Muscle layer of colon (tissue), 2 donors: Measurements from ENCODE around the gene ZNF697.

ENCODE experiments used
- H3K27ac ChIP-seq: one replicate; pipeline ENCODE4 v1.7.0; 2013; ENCODE audit warnings: low read depth, mild to moderate bottlenecking, low read length, moderate library complexity
- H3K27me3 ChIP-seq, 2 donors: one replicate each; pipeline ENCODE4 v1.7.0; 2013; ENCODE audit warnings: low read length in 2 of 2, mild to moderate bottlenecking in 2 of 2; ENCODE audit not compliant: insufficient read depth in 2 of 2, control insufficient read depth in 1 of 2
- H3K36me3 ChIP-seq: one replicate; pipeline ENCODE4 v1.7.0; 2013; ENCODE audit warnings: mild to moderate bottlenecking, low read length; ENCODE audit not compliant: insufficient read depth
- H3K4me1 ChIP-seq: one replicate; pipeline ENCODE4 v1.7.0; 2013; ENCODE audit warnings: mild to moderate bottlenecking, low read length; ENCODE audit not compliant: insufficient read depth
- H3K4me3 ChIP-seq, 2 donors: one replicate each; pipeline ENCODE4 v1.7.0; 2013; ENCODE audit warnings: low read length in 2 of 2, low read depth in 1 of 2, mild to moderate bottlenecking in 1 of 2, moderate library complexity in 1 of 2
- H3K9ac ChIP-seq: one replicate; pipeline ENCODE4 v1.7.0; 2013; ENCODE audit warnings: low read length
- H3K9me3 ChIP-seq: one replicate; pipeline ENCODE4 v1.7.0; 2013; ENCODE audit warnings: mild to moderate bottlenecking, low read length
- donor health status: abdominal sarcoma.
- donor health status: Adenocarcinoma of cecum.

ZNF697 gene

DNA sequence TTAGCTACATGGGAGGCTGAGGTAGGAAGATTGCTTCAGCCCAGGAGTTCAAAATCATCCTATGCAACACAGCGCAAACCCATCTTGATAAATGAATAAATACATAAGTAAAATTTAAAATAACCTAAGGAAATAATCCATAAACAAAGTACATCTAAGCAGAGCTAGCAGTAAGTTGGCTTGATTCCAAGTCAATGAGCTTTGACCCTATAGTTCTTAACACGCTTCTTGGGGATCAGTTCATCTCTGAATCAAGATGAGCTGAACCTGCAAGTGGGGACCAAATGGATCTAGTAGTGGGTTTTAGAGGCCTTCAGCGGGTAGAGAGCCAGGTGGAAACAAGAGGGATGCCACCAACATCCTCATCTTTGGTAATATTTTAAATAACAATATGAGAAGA lies 32.1 kb upstream of the ZNF697 start:
- Histone ChIP-seq H3K36me3 (no peaks in the 10 kb centered on the region), H3K27me3 (no peaks in the 10 kb centered on the region), H3K9ac (no peak overlapping the region)

DNA sequence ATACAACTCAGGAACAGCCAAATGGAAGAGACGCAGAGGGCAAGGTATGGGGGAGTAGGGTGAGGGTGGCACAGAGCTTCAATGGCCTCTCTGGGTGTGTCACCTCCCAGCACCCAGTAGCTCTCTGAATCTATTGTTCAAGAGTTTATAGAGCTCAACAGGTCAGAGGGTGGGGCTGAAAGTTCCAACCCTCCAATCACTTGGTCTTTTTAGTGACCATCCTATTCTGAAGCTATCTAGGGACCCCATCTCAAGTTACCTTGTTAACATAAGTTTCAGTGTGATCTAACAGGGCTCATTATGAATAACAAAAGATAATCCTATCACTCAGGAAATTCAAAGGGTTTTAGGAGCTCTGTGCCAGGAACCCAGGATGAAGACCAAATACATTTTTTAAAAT lies 31.2 kb upstream of the ZNF697 start:
- no peak overlapping the region for H3K27ac ChIP-seq
- H3K9me3 ChIP-seq = no peaks in the 10 kb centered on the region
- no peaks in the 10 kb centered on the region for H3K4me1 ChIP-seq
- no peak overlapping the region for H3K4me3 ChIP-seq
- H3K9ac ChIP-seq = no peak overlapping the region
- no peaks in the 10 kb centered on the region for H3K36me3 ChIP-seq
- H3K27me3 ChIP-seq = no peaks in the 10 kb centered on the region

More for the DNA sequence above, 32.1 kb upstream of the ZNF697 start:
- no peaks in the 10 kb centered on the region for H3K9me3 ChIP-seq
- H3K27ac ChIP-seq = no peak overlapping the region
- no peaks in the 10 kb centered on the region for H3K4me1 ChIP-seq
- H3K4me3 ChIP-seq = no peak overlapping the region

DNA sequence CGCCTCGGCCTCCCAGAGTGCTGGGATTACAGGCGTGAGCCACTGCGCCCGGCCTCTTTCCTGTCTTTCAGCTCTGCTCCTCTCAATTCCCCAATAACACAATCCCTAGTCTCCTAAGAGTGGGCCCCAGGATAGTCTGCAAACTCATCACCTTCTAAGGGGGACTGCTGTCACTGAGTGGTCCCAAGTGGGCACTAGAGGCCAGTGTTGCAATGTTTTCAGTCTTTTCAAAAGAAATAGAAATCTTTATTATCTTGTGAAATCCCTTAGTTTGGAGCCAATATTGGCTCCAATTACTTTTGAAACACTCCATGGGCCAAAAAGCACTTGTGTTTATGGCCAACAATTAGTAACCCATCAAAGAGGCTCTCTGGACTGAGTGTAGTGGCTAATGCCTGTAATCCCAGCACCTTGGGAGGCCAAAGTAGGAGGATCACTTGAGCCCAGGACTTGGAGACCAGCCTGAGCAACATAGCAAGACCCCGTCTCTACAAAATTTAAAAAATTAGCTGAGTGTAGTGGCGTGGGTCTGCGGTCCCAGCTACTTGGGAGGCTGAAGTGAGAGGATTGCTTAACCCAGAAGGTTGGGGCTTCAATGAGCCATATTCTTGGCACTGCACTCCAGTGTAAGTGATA lies 28.6 kb upstream of the ZNF697 start:
- no peaks in the 10 kb centered on the region for H3K27me3 ChIP-seq
- no peak overlapping the region for H3K4me3 ChIP-seq
- H3K27ac ChIP-seq = no peak overlapping the region
- H3K4me1 ChIP-seq = no peaks in the 10 kb centered on the region
- H3K36me3 ChIP-seq = no peaks in the 10 kb centered on the region
- no peaks in the 10 kb centered on the region for H3K9me3 ChIP-seq
- H3K9ac ChIP-seq = no peak overlapping the region

DNA sequence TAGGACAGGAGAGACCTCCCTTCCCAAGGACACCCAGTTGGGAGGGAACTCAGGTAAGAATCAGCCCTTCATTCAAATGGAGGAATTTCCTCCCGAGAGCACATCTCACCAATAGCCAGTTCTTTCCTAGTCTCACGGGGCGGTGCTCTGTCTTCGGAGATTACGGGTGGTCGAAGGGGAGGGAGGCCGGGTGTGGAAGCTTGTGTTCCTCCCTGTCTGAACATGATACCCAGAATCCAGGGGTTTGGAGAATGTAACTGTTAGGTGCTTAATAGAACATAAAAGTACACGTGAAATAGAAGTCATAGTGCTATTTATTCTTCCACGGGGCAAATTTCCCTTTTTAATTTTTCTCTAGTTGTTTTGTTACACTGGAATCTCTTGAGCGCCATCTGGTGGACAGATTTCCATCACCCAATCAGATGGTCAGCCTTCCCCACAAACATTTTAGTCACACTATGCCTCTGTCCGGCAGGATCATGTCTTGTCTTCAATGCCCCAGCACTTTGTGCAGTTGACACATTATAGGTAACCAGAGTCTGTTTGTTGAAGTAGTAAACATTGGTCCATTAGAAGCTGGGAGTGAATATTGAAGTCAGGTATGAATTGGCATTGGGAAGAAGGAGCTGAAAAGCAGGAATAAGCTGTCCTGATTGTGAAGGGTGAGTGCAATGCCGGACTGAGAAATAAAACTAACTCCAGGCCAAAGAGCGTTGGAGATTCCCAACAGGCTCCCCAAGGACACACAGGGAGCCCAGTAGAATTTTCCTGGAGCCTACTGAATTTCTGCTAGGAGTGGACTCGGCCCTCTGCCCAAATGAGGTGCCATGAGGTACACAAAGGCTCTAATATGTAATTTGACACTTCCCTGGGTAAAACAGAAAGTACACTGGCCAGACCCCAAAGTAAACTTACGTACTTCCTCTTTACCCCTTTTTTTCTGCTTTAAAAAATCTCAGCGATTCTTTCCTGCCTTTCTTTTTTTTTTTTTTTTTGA lies 27.6 kb upstream of the ZNF697 start:
- Histone ChIP-seq H3K27me3 (no peaks in the 10 kb centered on the region), H3K9me3 (no peaks in the 10 kb centered on the region), H3K36me3 (no peaks in the 10 kb centered on the region), H3K4me3 (peak overlapping the region; percentile 16 to 62), H3K9ac (no peak overlapping the region), H3K4me1 (no peaks in the 10 kb centered on the region), H3K27ac (no peak overlapping the region)

DNA sequence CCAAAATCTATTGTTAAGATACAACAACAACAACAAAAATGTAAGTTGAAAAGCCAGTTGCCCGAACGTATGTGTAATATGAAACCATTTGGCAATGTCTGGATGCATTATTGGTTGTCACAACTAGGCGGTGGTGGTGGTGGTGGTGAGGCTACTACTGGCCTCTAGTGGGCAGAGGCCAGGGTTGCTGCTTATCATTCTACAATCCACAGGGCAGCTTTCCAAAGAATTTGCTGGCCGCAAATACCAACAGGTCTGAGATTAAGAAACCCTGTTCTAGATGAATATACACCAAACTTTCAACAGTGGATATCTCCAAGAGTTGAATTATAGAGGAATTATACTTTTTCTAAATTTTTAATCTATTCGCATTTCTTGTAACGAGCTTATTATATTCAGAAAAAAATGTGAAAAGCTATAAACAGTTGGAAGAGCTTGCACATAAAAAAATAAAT lies 26.8 kb upstream of the ZNF697 start:
- Histone ChIP-seq H3K27ac (no peak overlapping the region), H3K27me3 (no peaks in the 10 kb centered on the region), H3K4me1 (no peaks in the 10 kb centered on the region), H3K4me3 (peak overlapping the region in 1 of 2 donors; percentile 62), H3K9me3 (no peaks in the 10 kb centered on the region), H3K36me3 (no peaks in the 10 kb centered on the region), H3K9ac (no peak overlapping the region)

DNA sequence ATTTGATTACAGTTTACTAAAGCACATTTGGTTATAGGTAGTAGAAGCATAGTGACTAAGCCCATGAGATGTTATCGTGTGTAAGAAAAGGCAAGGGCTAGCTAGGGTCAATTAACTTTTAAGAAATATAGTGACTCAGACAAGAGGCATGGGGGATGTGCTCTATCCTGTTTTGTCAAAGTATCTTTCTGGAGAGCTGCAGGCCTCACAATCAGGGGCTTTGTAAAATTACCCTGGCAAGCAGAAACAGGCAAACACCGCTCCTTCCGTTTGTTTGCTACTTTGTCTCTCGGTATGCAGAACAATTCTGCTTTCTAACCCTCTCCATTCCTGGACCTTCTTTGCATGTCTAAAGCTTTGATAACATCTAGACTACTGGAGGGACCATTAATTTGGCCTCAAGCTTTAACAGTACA lies 26.1 kb upstream of the ZNF697 start:
- no peak overlapping the region for H3K4me3 ChIP-seq
- no peaks in the 10 kb centered on the region for H3K9me3 ChIP-seq
- no peaks in the 10 kb centered on the region for H3K27me3 ChIP-seq
- no peaks in the 10 kb centered on the region for H3K36me3 ChIP-seq
- no peak overlapping the region for H3K9ac ChIP-seq
- no peak overlapping the region for H3K27ac ChIP-seq
- H3K4me1 ChIP-seq = no peaks in the 10 kb centered on the region

DNA sequence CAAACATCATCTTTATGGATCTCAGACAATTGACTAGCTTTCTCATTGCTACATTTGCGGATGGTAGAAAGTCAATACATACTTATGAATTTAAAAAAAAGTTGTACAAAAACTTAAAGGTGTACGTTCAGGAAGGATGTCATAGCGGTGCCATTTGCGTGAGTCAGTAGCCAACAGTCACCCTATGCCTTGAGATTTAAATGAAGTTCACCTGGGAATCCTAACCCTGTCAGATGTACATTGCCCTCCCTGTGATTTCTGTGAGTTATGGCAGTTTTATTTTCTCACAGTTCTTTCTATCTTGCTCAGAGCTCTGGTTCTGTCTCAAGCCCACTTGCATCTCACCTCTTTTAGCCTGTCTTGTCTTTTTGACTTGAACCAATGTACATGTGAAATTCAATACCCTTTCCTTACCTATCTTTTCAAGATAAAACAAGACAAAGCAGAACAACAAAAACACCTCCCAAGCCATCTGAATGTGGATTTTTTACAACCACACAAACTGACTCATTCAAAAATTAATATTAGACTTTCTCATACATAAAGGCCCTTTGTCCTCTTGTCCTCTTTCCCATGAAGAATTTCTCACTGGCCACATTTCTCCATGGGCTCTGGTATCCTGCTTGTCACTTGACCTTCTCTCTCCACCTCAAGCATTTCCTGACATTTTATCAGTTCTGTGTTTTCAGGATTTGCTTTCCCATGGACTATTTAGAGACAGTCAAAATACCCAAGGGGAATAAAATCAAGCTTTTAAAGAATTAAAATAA lies 25.3 kb upstream of the ZNF697 start:
- no peaks in the 10 kb centered on the region for H3K9me3 ChIP-seq
- H3K27ac ChIP-seq = no peak overlapping the region
- no peaks in the 10 kb centered on the region for H3K27me3 ChIP-seq
- H3K4me3 ChIP-seq = no peak overlapping the region
- H3K36me3 ChIP-seq = no peaks in the 10 kb centered on the region
- H3K4me1 ChIP-seq = no peaks in the 10 kb centered on the region
- no peak overlapping the region for H3K9ac ChIP-seq

DNA sequence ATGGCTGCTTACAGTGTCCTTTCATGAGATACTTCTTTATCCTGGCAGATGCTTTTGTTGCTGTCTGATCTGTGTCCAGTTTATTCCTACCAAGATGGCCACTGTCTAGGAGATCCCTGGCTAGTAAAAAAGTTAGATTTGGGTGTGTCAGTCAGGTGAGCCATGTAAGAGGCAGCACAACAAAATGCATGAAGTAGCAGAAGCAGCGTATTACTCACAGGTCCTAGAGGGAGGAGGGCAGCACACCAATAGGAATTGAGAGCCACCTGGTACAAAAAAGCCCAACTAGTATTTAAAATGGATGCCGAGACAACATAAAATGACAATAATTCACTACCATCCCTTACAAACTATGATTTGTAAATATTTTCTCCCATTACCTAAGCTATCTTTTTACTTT lies 22.8 kb upstream of the ZNF697 start:
- H3K4me3 ChIP-seq = no peak overlapping the region
- H3K27me3 ChIP-seq = no peaks in the 10 kb centered on the region
- H3K27ac ChIP-seq = no peak overlapping the region
- H3K4me1 ChIP-seq = no peaks in the 10 kb centered on the region
- H3K9ac ChIP-seq = no peak overlapping the region
- H3K36me3 ChIP-seq = no peaks in the 10 kb centered on the region
- no peaks in the 10 kb centered on the region for H3K9me3 ChIP-seq

DNA sequence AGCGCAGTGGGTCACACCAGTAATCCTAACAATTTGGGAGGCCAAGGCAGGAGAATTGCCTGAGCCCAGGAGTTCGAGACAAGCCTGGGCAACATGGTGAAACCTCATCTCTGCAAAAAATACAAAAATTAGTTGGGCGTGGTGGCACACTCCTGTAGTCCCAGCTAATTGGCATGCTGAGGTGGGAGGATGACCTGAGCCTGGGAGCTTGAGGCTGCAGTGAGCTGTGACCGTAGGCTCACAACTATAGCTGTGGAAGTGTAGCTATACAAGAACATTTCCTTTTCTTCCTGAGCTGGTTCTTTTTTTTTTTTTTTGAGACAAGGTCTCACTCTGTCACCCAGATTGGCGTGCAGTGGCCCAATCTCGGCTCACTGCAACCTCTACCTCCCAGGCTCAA lies 19.1 kb upstream of the ZNF697 start:
- H3K9ac ChIP-seq = no peak overlapping the region
- H3K4me3 ChIP-seq = no peak overlapping the region
- no peaks in the 10 kb centered on the region for H3K36me3 ChIP-seq
- H3K27me3 ChIP-seq = no peaks in the 10 kb centered on the region
- no peaks in the 10 kb centered on the region for H3K9me3 ChIP-seq
- no peak overlapping the region for H3K27ac ChIP-seq
- no peaks in the 10 kb centered on the region for H3K4me1 ChIP-seq

DNA sequence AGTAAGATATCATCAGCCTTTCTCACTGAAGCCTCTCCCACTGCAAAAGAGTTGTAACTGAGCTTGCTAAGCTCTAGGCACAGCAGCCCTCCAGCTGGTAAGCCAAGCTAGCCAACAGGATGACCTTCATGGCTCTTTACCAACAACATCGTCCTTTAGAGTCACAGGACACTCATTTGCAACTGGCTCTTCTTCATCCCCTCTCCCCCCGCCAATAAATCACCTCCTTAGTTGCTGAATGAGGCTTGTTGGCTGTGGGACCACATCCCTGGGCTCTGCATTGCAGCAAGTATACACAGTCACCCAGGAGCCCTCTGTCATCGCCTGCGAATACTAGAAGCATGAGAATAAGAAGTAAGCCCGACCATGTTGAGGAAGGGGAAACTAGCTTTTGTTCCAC lies 16.0 kb upstream of the ZNF697 start:
- no peak overlapping the region for H3K4me3 ChIP-seq
- H3K27ac ChIP-seq = no peak overlapping the region
- no peaks in the 10 kb centered on the region for H3K27me3 ChIP-seq
- H3K4me1 ChIP-seq = peaks cover 12% of the 10 kb centered on the region
- H3K9me3 ChIP-seq = no peaks in the 10 kb centered on the region
- H3K9ac ChIP-seq = no peak overlapping the region
- no peaks in the 10 kb centered on the region for H3K36me3 ChIP-seq

DNA sequence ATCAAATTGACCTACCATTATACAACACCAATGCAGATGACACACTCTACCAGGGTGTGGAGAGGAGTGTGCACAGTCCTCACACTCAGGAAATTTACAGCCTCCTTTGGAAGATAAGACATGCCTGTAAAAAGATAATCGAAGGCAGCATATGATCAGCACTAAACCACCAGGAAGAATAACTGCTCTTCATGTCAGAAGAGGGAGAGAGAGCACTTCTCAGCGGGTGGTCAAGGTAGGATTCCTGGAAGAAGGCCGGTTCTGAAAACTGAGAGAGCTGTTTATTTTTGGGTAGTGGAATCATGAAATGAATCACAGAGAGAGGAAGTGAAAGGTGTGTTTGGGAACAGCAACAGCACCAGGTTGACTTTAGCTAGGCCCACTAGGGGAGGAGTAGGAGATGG lies 14.0 kb upstream of the ZNF697 start:
- no peaks in the 10 kb centered on the region for H3K36me3 ChIP-seq
- H3K27ac ChIP-seq = no peak overlapping the region
- peaks cover 12% of the 10 kb centered on the region for H3K4me1 ChIP-seq
- no peaks in the 10 kb centered on the region for H3K27me3 ChIP-seq
- H3K9ac ChIP-seq = no peak overlapping the region
- H3K4me3 ChIP-seq = no peak overlapping the region
- H3K9me3 ChIP-seq = no peaks in the 10 kb centered on the region
